Fibroblast of peridontal ligament (primary cell): ENCODE results near the gene MAD1L1.

Experiments used
- DNase-seq: peaks from one replicate; pipeline ENCODE4 v3.0.0-alpha.2; 2010; ENCODE audit errors: extremely low read depth

The MAD1L1 gene

DNA sequence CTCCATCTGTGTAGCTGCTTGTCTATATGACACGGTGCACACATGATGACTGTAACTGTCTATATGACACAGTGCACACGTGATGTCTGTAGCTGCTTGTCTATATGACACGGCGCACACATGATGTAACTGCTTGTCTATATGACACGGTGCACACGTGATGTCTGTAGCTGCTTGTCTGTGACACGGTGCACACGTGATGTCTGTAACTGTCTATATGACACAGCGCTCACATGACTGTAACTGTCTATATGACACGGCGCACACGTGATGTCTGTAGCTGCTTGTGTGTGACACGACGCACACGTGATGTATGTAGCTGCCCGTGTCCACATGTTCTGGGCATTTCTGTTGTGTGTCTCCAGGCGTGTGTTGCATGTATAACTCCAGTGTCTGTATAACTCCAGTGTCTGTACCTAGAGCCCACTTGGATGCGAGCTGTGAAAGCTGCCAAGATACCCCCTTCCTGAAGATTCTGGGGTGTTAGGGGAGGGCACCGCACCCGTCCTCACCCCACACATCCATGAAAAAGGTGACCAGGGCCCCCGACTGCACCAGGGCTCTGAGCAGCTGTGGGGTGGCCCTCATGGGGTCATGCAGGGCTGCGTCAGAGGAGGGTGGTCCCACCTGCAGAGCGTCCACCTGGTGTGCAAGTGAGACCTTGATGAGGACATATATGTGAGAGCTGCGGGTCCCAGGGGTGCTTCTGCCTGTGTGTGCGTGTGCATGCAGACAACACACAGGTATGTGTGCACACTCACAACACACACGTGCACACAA lies 424.7 kb downstream of the MAD1L1 start:
- no peak for DNase-seq

DNA sequence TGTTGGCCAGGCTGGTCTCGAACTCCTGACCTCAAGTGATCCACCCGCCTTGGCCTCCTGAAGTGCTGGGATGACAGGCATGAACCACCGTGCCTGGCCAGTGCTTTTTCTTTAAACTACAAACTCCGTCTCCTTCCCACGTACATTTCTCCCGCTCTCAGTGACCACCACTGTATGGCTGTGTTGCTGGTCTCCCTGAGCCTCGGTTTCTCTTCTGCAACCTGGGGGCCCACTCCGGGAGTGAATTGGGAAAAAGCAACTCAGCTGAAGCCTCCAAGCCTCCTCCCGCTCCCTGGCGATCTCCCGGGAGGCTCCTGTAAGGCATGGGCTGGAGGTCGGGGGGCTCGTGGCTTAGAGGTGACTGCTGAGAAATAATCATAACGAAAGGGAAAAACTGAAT lies 426.4 kb downstream of the MAD1L1 start:
- no peak for DNase-seq

GRCh38 chr7:1804310-1804709 lies 428.4 kb downstream of the MAD1L1 start:
- no peak for DNase-seq

DNA sequence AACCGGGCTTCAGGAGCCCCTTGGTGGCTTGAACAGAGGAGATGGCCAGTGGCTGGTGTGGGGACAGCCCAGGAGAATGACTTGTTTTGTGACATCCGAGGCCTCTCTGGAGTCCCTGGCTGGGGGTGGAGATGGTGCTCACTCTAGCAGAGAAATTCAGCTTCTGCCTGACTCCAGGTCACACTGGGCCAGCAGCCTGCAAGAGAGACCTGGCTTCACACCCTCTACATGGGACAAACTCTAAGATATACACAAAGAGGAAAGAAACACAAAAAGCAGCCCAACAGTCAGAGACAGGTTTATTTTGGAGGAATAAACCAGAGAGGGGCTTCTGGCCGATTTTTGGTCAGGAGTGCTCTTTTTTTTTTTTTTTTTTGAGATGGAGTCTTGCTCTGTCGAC lies 429.8 kb downstream of the MAD1L1 start:
- no peak for DNase-seq

- no peak for DNase-seq
Observed at GRCh38 chr7:1800902-1801301, 431.8 kb downstream of the MAD1L1 start.

- DNase-seq = no peak
Observed at GRCh38 chr7:1798191-1798590, 434.6 kb downstream of the MAD1L1 start.

DNA sequence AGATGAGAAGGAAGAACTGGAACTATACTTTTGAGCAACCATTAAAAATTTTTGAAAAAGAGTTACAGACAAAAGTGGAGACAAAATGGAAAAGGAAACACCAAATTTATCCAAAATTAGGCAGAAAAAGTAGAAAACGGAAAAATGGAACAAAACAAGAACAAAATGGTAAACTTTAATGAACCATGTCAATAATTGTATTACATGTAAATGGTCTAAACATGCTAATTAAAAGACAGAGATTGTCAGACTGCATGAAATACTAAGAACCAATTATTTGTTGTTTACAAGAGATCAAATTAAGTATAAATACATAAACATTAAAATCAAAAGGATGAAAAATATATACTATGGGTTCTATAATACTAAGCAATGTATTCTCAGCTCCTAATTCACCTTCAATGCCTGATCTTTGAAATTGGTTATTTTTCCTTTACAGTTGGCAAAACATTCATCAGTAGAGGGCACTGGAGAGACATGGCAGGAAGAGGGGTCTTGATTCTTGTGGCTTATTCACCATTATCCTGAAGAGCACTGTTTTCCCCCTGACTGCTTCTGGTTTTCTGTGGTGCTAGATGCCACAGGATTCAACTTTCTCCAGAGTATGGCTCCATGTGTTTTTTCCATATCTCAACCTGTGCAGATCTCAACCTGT lies 437.7 kb downstream of the MAD1L1 start:
- DNase-seq = peak; percentile 12

DNA sequence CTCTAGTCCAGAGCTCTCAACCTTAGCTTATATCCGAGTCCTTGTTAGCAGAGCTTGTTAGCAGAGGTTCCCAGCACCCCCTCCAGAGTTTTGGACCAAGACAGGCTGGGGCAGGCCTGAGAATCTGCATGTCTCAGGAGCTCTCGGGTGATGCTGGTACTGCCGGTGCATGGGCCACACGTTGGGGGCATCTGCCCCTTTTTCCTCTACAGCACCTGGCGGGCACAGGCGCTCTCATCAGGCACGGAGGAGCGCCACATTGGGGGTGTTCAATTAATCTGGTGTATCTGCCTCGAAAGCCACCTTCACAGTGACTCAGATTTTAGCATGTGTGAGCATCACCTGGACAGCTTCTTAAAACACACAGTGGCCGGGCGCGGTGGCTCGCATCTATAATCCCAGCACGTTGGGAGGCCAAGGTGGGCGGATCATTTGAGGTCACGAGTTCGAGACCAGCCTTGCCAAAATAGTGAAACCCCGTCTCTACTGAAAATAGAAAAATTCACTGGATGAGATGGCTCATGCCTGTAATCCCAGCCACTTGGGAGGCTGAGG lies 445.0 kb downstream of the MAD1L1 start:
- DNase-seq = no peak

DNA sequence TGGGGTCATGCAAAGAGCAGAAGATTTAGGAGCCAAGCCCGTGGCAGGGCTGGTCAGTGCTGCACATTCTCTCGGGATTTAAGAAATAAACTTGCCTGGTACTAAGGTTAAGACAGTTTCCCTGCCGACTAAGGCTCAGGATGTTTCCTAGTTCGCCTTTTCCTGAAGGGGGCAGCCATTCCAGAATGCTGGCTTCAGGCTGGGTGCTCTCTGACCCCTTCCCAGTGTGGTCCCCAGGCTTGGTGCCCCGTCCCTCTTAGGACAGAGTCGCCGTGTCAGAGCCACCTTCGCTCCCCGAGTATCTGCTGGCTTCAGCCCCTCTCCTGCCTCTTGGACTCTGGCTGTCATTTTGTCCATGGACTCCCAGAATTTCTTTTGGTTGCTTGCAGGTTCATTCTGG lies 445.5 kb downstream of the MAD1L1 start:
- DNase-seq = no peak

DNA sequence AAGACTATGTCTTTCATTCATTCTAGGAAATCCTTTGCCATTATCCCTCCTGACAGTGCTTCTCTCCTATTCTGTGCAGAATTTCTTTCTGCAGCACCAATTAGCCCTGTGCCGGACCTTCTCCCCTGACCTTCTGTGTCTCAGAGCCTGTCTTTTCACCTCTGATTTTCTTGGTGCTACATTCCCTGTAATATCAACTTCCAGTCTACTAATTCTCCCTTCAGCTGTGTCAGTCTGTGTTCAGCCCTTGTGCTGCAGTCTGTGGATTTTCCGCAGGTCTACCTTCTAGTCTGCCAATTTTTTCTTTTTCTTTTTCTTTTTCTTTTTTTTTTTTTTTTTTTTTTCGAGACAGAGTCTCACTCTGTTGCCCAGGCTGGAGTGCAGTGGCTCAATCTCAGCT lies 446.9 kb downstream of the MAD1L1 start:
- DNase-seq = no peak

DNA sequence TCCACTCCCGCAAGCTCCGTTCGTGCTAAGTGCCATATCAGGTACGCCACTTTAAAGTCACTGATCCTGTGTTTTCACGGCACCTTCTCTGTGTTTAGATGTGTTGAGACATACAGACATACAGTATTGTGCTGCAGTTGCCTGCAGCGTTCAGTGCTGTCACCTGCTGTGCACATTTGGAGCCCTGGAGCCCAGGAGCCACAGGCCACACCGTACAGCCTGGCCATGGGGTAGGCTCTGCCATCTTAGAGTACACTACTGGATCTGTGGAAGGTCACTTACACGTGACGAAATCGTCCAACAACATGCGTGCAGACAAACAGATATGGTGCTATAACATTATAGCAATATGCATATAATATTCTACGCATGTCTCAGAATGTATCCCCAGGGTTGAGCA lies 451.4 kb downstream of the MAD1L1 start:
- no peak for DNase-seq

GRCh38 chr7:1779445-1779844 lies 453.3 kb downstream of the MAD1L1 start:
- DNase-seq = no peak

GRCh38 chr7:1777122-1777521 lies 455.6 kb downstream of the MAD1L1 start:
- no peak for DNase-seq

GRCh38 chr7:1775389-1775788 lies 457.4 kb downstream of the MAD1L1 start:
- no peak for DNase-seq

DNA sequence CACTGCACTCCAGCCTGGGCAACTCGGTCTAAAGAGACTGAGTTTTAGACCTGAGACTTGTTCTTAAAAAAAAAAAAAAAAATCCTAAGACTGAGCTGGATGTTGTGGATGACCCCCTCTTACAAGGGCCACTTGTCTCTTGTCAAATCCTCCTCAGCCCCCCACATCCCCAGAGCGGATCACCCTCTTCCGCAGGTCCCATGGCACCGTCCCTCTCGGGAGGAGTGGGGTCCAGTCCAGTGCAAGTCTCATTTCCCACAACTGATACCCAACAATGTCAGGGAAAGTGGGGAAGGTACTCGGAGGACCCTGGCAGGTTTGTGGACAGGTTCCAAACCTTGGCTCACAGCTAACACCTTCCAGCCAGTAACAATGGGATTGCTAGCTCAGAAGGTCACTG lies 462.4 kb downstream of the MAD1L1 start:
- DNase-seq = no peak

DNA sequence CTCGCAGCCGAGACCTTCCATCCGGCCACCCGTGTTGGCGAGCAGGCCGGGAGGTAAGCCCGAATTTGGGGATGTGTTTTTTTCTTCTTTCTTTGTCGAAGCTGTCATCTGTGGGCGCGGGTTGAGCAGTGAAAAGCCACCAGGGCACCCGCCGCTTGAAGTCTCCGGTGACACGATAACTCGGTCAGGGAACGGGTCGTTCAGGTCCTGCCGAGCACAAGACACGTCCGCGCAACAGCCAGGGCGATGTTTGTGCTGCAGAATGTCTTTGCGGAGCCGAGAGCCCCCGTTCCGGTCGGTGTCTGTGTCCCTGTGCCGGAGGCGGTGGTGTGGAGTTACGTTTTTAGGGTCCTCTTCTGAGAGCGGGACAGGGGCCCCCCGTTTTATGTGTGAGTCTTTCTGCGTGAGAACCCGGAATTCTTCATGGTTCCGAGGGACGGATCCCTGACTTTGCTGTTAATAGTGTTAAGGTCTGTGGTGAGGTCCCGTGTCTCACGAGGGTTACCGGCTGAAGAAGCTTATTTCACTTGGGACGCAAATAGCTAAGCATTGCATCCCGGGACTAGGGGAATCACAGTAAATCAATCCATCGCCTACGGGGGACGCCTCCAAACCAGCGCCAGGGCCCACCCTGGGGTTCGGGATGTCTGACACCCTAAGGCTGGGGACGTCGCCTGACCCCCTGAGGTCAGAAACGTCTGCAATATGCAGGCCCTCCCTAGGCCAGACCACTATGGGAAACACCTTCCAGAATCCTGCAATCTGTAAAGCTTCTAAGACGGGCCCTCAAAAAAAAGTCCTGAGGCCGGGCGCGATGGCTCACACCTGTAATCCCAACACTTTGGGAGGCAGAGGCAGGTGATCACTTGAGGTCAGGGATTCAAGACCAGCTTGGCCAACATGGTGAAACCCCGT lies 463.2 kb downstream of the MAD1L1 start:
- no peak for DNase-seq

GRCh38 chr7:1768832-1769231 lies 463.9 kb downstream of the MAD1L1 start:
- DNase-seq = no peak

- no peak for DNase-seq
Observed at GRCh38 chr7:1767524-1767923, 465.2 kb downstream of the MAD1L1 start.
